Mammary epithelial cell (primary cell): ENCODE measurements around the gene CYP11A1.

Experiments used
- CTCF ChIP-seq, 2 donors: IDR thresholded peaks in 1 of 2; conservative IDR thresholded peaks in 1 of 2; 2 replicates each; pipeline ENCODE4 v1.5.1; 2011 to 2012; ENCODE audit warnings: inconsistent platforms in 2 of 2, low read length in 2 of 2, mild to moderate bottlenecking in 2 of 2, control low read depth in 1 of 2, low read depth in 1 of 2; ENCODE audit not compliant: insufficient read depth in 1 of 2; ENCODE audit errors: extremely low read depth in 1 of 2
- EZH2 ChIP-seq: IDR thresholded peaks from 2 replicates; pipeline ENCODE4 v1.6.1; 2012; ENCODE audit warnings: low read length, inconsistent platforms, borderline replicate concordance

DNA sequence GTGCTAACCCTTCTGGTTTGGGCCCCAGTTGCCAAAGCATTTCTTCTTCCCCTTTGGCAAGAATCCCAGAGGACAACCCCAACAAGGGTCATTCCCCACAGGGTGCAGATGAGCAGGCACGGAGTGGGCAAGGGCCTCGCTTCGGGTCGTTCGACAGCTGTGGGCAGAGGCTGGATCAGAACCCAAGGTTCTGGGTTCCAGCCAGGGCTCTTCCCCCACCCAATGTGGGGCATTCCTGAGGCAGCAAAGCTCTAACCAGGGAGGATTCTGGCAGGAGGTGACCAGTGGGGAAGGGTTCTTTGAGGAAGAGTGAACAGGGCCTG lies 48.3 kb downstream of the CYP11A1 start:
- no peak for TF ChIP-seq CTCF (conservative IDR thresholded peaks at IDR 0.05 in 1 of 2, IDR thresholded peaks at IDR 0.05 in 1 of 2; ENCODE audit: extremely low read depth in 1 of 2, insufficient read depth in 1 of 2, low read depth in 1 of 2, low read length in 2 of 2)
- no peak for TF ChIP-seq EZH2
